ENCODE data around the gene SLC30A3.

GRCh38 chr2:27227501-27227900 lies 35.3 kb downstream of the SLC30A3 start:
- TF ChIP-seq, protein P1, sequence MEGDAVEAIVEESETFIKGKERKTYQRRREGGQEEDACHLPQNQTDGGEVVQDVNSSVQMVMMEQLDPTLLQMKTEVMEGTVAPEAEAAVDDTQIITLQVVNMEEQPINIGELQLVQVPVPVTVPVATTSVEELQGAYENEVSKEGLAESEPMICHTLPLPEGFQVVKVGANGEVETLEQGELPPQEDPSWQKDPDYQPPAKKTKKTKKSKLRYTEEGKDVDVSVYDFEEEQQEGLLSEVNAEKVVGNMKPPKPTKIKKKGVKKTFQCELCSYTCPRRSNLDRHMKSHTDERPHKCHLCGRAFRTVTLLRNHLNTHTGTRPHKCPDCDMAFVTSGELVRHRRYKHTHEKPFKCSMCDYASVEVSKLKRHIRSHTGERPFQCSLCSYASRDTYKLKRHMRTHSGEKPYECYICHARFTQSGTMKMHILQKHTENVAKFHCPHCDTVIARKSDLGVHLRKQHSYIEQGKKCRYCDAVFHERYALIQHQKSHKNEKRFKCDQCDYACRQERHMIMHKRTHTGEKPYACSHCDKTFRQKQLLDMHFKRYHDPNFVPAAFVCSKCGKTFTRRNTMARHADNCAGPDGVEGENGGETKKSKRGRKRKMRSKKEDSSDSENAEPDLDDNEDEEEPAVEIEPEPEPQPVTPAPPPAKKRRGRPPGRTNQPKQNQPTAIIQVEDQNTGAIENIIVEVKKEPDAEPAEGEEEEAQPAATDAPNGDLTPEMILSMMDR (conservative IDR thresholded peaks at IDR 0.05; ENCODE audit: low read depth, low read length) = no peak
- TF ChIP-seq MXI1 (IDR thresholded peaks at IDR 0.05; ENCODE audit: borderline replicate concordance, low read depth, low read length) = no peak

Measured in IMR-90 (cell line).